Heart left ventricle (tissue), 16 donors: ENCODE measurements around the gene SPPL2B. TPM values are rescaled to one million over a fixed set of nuclear protein-coding genes. Genes with fewer than 3 reads are reported as not detected.

Experiments used
- ATAC-seq, 4 donors: fragments of 200-7000 bp; cut with Tn5 transposase; one replicate each; pipeline ENCODE4 v1.9.1; 2020 to 2022; ENCODE audit warnings: moderate library complexity in 4 of 4, mild to moderate bottlenecking in 3 of 4, moderate number of reproducible peaks in 1 of 4
- DNase-seq, 5 donors: peaks; one replicate each; pipeline ENCODE4 v3.0.0-alpha.2; 2020
- H3K27ac ChIP-seq, 12 donors: fragments of 200-600 bp; sonication (generic) in 4 of 12; one replicate each; pipeline versions ENCODE4 v1.5.0 to v1.8.0; 2016 to 2022; ENCODE audit warnings: mild to moderate bottlenecking in 2 of 12
- H3K27me3 ChIP-seq, 9 donors: fragments of 200-600 bp; sonication (generic) in 2 of 9; one replicate each; pipeline versions ENCODE4 v1.5.1 to v1.8.0; 2016 to 2022; ENCODE audit warnings: mild to moderate bottlenecking in 3 of 9
- H3K36me3 ChIP-seq, 9 donors: fragments of 200-600 bp; sonication (generic) in 2 of 9; one replicate each; pipeline versions ENCODE4 v1.5.0 to v1.8.0; 2018 to 2022; ENCODE audit warnings: mild to moderate bottlenecking in 2 of 9
- H3K4me1 ChIP-seq, 12 donors: fragments of 200-600 bp; sonication (generic) in 4 of 12; one replicate each; pipeline versions ENCODE4 v1.5.0 to v1.8.0; 2016 to 2022; ENCODE audit warnings: mild to moderate bottlenecking in 3 of 12
- H3K4me3 ChIP-seq, 12 donors: fragments of 200-600 bp; sonication (generic) in 4 of 12; one replicate each; pipeline versions ENCODE4 v1.5.0 to v1.8.0; 2017 to 2022; ENCODE audit warnings: mild to moderate bottlenecking in 9 of 12, moderate library complexity in 4 of 12
- H3K9me3 ChIP-seq, 12 donors: fragments of 200-600 bp; sonication (generic) in 4 of 12; one replicate each; pipeline versions ENCODE4 v1.5.0 to v1.8.0; 2016 to 2022; ENCODE audit warnings: mild to moderate bottlenecking in 1 of 12
- POLR2A ChIP-seq, 2 donors: fragments of 450-650 bp; IDR thresholded peaks; one replicate each; pipeline ENCODE4 v1.6.1; 2017; ENCODE audit warnings: antibody characterized with exemption in 2 of 2, mild to moderate bottlenecking in 2 of 2, moderate library complexity in 2 of 2
- WGBS, 4 donors: extraction: QIAGEN DNeasy Blood & Tissue Kit in 2 of 4; methylation state at CpG; one replicate each; pipeline versions ENCODE4 v1.1.5 to v1.1.7; 2013 to 2018; 5-methylcytosine and 5-hydroxymethylcytosine counted together
- intact Hi-C, 10 donors: fragments of 100-400 bp; cut with DNase I; formaldehyde crosslinking; loops; one replicate each; pipeline versions ENCODE4 v1.11.1 to v1.14.2; 2022
- polyA plus RNA-seq, 2 donors: library from polyadenylated mRNA; stranded (reverse); fragments of 200-250 nt; gene quantifications; one replicate each; pipeline ENCODE4 v1.2.3, GENCODE V29; 2013
- total RNA-seq, 9 donors: library from RNA; depleted of rRNA in 2 of 9; stranded (reverse); fragments of >200 nt in 2 of 9; fragmentation: NEBNext Ultra II Directional in 3 of 9; extraction: Animal tissue kit (Norgen Biotek cat#: 25700) in 3 of 9; gene quantifications; one replicate each; pipeline versions ENCODE4 v1.1.0 to v1.2.4, GENCODE V29; 2016 to 2023
- TF ChIP-seq, protein P1 (sequence below), 12 donors: fragments of 200-600 bp; sonication (generic) in 4 of 12; IDR thresholded peaks; one replicate each; pipeline versions ENCODE4 v1.5.0 to v1.8.0; 2018 to 2022; ENCODE audit warnings: antibody characterized with exemption in 12 of 12, mild to moderate bottlenecking in 5 of 12
- donor health status: ischemic (EF 13 %, LVEDD 7.1; RV severe dilation, severe dysfunction).
- donor health status: healthy with polysubstance abuse.
- donor health status: DM: no; HTN: yes; CAD: no.
- donor health status: DM: no; HTN: no; CAD: no.
- donor health status: ischemic (EF 25% LVEDD 6.9; RV normal size, moderate dysfunction).
- donor health status: ischemic (EF 25% LVEDD 5.7; RV mildly dilated, moderate dysfunction).
- donor health status: healthy.
- donor health status: DM: yes; HTN: yes; CAD: no.
- donor health status: ischemic (EF 35%, LVEDD 5.7; RV mildly dilated, moderate dysfunction).
- donor health status: nonischemic (EF 11% LVEDD 7.7; RV severe dilation, severe dysfunction).
- donor health status: DM: yes; HTN: yes; CAD: no.
- donor health status: PGD.
- donor health status: ischemic (EF 29% LVEDD 5.4; RV normal size, mild dysfunction).
- donor health status: nonischemic (EF 23%, LVEDD 6.1; RV moderate dilation, normal function).

SPPL2B gene
- total and polyA plus RNA-seq, 11 donors: 17.6 to 31.2 (median 21.6) TPM

- Histone ChIP-seq H3K4me1 (no peaks in the 10 kb centered on the region), H3K4me3 (no peak overlapping the region), H3K36me3 (no peaks in the 10 kb centered on the region), H3K9me3 (peaks cover 0 to 5% (median 0%) of the 10 kb centered on the region in 12 donors), H3K27ac (no peak overlapping the region), H3K27me3 (peaks cover 0 to 25% (median 0%) of the 10 kb centered on the region in 9 donors)
- no peak for ATAC-seq
- 83 to 85% (median 84%) methylated on average over 13 of the region's 13 CpGs for WGBS, 4 donors
- TF ChIP-seq, protein P1, sequence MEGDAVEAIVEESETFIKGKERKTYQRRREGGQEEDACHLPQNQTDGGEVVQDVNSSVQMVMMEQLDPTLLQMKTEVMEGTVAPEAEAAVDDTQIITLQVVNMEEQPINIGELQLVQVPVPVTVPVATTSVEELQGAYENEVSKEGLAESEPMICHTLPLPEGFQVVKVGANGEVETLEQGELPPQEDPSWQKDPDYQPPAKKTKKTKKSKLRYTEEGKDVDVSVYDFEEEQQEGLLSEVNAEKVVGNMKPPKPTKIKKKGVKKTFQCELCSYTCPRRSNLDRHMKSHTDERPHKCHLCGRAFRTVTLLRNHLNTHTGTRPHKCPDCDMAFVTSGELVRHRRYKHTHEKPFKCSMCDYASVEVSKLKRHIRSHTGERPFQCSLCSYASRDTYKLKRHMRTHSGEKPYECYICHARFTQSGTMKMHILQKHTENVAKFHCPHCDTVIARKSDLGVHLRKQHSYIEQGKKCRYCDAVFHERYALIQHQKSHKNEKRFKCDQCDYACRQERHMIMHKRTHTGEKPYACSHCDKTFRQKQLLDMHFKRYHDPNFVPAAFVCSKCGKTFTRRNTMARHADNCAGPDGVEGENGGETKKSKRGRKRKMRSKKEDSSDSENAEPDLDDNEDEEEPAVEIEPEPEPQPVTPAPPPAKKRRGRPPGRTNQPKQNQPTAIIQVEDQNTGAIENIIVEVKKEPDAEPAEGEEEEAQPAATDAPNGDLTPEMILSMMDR (IDR thresholded peaks at IDR 0.05): no peak
- TF ChIP-seq POLR2A (IDR thresholded peaks at IDR 0.05): no peak
- no peak for DNase-seq
- intact Hi-C loops: no loop called here
These were observed 46.3 kb downstream of the SPPL2B start for GRCh38 chr19:2374808-2375207.

GRCh38 chr19:2375353-2376121, 47.1 kb downstream of the SPPL2B start:
- WGBS, 4 donors: 71 to 84% (median 77%) methylated on average over 7 of the region's 7 CpGs
- no peaks in the 10 kb centered on the region for H3K36me3 ChIP-seq
- DNase-seq (no peak), ATAC-seq (no peak)
- TF ChIP-seq, protein P1 (IDR thresholded peaks at IDR 0.05): no peak
- no peak for TF ChIP-seq POLR2A (IDR thresholded peaks at IDR 0.05)
- H3K27me3 ChIP-seq: peaks cover 0 to 33% (median 0%) of the 10 kb centered on the region in 9 donors
- intact Hi-C loops: no loop called here
- peaks cover 0 to 7% (median 3%) of the 10 kb centered on the region in 12 donors for H3K9me3 ChIP-seq
- H3K4me1 ChIP-seq: no peaks in the 10 kb centered on the region
- H3K4me3 ChIP-seq: no peak overlapping the region
- no peak overlapping the region for H3K27ac ChIP-seq

DNA sequence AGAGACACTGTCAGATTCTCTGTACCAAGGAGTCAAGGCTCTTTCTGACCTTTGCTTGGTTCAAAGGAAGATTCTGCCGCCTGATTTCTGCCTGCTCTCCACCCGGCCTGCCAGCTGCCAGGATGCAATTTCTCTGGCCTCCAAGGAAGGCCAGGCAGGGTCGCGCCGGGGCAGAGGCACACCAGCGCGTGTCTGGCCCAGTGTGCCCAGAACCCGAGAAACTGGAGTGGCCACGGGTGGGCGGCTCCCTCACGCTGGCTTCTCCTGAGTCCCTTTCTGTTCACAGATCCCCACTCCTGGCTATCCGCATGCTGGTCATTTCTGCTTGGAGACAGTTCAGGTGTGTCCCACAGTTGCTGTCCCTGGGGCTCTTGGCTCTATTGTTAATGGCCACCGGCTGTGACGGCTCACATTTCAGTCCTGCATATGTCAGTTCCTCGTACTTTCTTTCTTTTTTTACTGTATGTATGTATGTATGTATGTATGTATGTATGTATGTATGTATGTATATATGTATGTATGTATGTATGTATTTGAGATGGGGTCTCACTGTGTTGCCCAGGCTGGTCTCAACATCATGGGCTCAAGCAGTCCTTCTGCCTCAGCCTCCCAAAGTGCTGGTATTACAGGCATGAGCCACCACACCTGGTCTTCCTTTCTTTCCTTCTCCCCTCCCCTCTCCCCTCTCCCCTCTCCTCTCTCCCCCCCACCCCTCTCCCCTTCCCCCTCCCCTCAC, 48.5 kb downstream of the SPPL2B start:
- Histone ChIP-seq H3K9me3 (peaks cover 0 to 11% (median 6%) of the 10 kb centered on the region in 12 donors), H3K27ac (no peak overlapping the region), H3K27me3 (peaks cover 0 to 31% (median 0%) of the 10 kb centered on the region in 9 donors), H3K4me3 (no peak overlapping the region), H3K4me1 (no peaks in the 10 kb centered on the region), H3K36me3 (no peaks in the 10 kb centered on the region)
- intact Hi-C loops: no loop called here
- no peak for TF ChIP-seq POLR2A (IDR thresholded peaks at IDR 0.05)
- TF ChIP-seq, protein P1 (IDR thresholded peaks at IDR 0.05): no peak
- WGBS, 4 donors: 71 to 77% (median 76%) methylated on average over 11 to 15 of the region's 15 CpGs
- no peak for DNase-seq
- ATAC-seq: no peak

- no peaks in the 10 kb centered on the region for H3K36me3 ChIP-seq
- ATAC-seq (no peak), DNase-seq (no peak)
- H3K4me1 ChIP-seq: peaks cover 0 to 20% (median 0%) of the 10 kb centered on the region in 12 donors
- peaks cover 0 to 11% (median 6%) of the 10 kb centered on the region in 12 donors for H3K9me3 ChIP-seq
- peaks cover 0 to 20% (median 4%) of the 10 kb centered on the region in 9 donors for H3K27me3 ChIP-seq
- WGBS, 4 donors: 71 to 88% (median 87%) methylated on average over 2 of the region's 2 CpGs
- intact Hi-C loops: no loop called here
- TF ChIP-seq, protein P1 (IDR thresholded peaks at IDR 0.05): no peak
- no peak for TF ChIP-seq POLR2A (IDR thresholded peaks at IDR 0.05)
- no peak overlapping the region for H3K4me3 ChIP-seq
- H3K27ac ChIP-seq: no peak overlapping the region
These were observed 52.1 kb downstream of the SPPL2B start for GRCh38 chr19:2380567-2380966.
